Astrocyte (in vitro differentiated cells and primary cell): ENCODE measurements around the gene GFM1.

ENCODE experiments used
- CTCF ChIP-seq: IDR thresholded peaks from 2 replicates; pipeline ENCODE4 v1.5.1; 2011; ENCODE audit warnings: low read depth, mild to moderate bottlenecking, inconsistent platforms, low read length, moderate library complexity; ENCODE audit not compliant: insufficient read depth
- EZH2 ChIP-seq: IDR thresholded peaks from 2 replicates; pipeline ENCODE4 v1.6.1; 2012; ENCODE audit warnings: mild to moderate bottlenecking, low read length, inconsistent platforms; ENCODE audit not compliant: insufficient read depth

GRCh38 chr3:158602227-158602626 is 42.1 kb upstream of the GFM1 start:
- TF ChIP-seq CTCF (no peak), EZH2 (no peak)
